Esophagus squamous epithelium (tissue), 5 donors: Measurements from ENCODE around the gene SEC22C. TPM values are rescaled to one million over a fixed set of nuclear protein-coding genes. Genes with fewer than 3 reads are reported as not detected.

Experiments used
- DNase-seq: peaks from one replicate; lab custom pipeline; 2025; lab: John Stamatoyannopoulos, UW
- H3K27ac ChIP-seq, 4 donors: fragments of 200-600 bp; sonication (generic); one replicate each; pipeline ENCODE4 v1.5.1; 2016 to 2019; ENCODE audit warnings: mild to moderate bottlenecking in 1 of 4
- H3K27me3 ChIP-seq, 4 donors: fragments of 200-600 bp; sonication (generic); 1 replicate in 3 of 4; 2 replicates in 1 of 4; pipeline versions ENCODE4 v1.5.1 to v1.6.0; 2017 to 2021; ENCODE audit warnings: antibody characterized with exemption in 1 of 4
- H3K36me3 ChIP-seq, 3 donors: fragments of 200-600 bp; sonication (generic); one replicate each; pipeline ENCODE4 v1.5.1; 2016 to 2019
- H3K4me1 ChIP-seq, 3 donors: fragments of 200-600 bp; sonication (generic); one replicate each; pipeline ENCODE4 v1.5.1; 2017 to 2019
- H3K4me3 ChIP-seq, 4 donors: fragments of 200-600 bp; sonication (generic); 1 replicate in 3 of 4; 2 replicates in 1 of 4; pipeline ENCODE4 v1.5.1; 2016 to 2019; ENCODE audit warnings: mild to moderate bottlenecking in 2 of 4, moderate library complexity in 1 of 4
- H3K9me3 ChIP-seq, 3 donors: fragments of 200-600 bp; sonication (generic); one replicate each; pipeline ENCODE4 v1.5.1; 2016 to 2019
- POLR2A ChIP-seq, 4 donors: fragments of 450-650 bp; IDR thresholded peaks; one replicate each; pipeline ENCODE4 v1.6.1; 2017; ENCODE audit warnings: antibody characterized with exemption in 4 of 4, mild to moderate bottlenecking in 4 of 4, moderate library complexity in 3 of 4
- WGBS, 2 donors: methylation state at CpG; one replicate each; pipeline ENCODE4 v1.1.5; 2018; 5-methylcytosine and 5-hydroxymethylcytosine counted together
- intact Hi-C: fragments of 100-400 bp; cut with DNase I; formaldehyde crosslinking; loops from one replicate; pipeline ENCODE4 v1.15.0; 2022
- total RNA-seq, 4 donors: library from RNA; depleted of rRNA; stranded (reverse); fragments of >200 nt; gene quantifications; one replicate each; pipeline ENCODE4 v1.1.0, GENCODE V29; 2016
- TF ChIP-seq, protein P1 (sequence below), 6 experiments: fragments of 450-650 bp in 4 of 6; fragments of 200-600 bp in 2 of 6; sonication (generic) in 2 of 6; IDR thresholded peaks; one replicate each; pipeline ENCODE4 v1.5.1; 2016 to 2019; ENCODE audit warnings: antibody characterized with exemption in 6 of 6, mild to moderate bottlenecking in 4 of 6, moderate library complexity in 4 of 6
- donor health status: DM: yes; HTN: yes; CAD: no.

The SEC22C gene
- 10 to 100 TPM in 3 of 4 donors, 1 to 10 TPM in 1; 8.8 to 38.5 (median 26.2) TPM for total RNA-seq

- 0 to 2% methylated on average over 2 to 7 of the region's 77 CpGs for WGBS, 2 donors
- Histone ChIP-seq H3K4me1 (peaks cover 5 to 36% (median 9%) of the 10 kb centered on the region in 3 donors), H3K9me3 (no peaks in the 10 kb centered on the region), H3K27me3 (no peaks in the 10 kb centered on the region), H3K27ac (peak within 1 kb of the TSS; percentile 83 to 93 (median 88)), H3K36me3 (no peaks in the 10 kb centered on the region), H3K4me3 (peak within 1 kb of the TSS; percentile 61 to 84 (median 72))
- TF ChIP-seq POLR2A (IDR thresholded peaks at IDR 0.05) = peak in 3 of 4 donors; percentile 28 to 85 (median 66)
- TF ChIP-seq, protein P1, sequence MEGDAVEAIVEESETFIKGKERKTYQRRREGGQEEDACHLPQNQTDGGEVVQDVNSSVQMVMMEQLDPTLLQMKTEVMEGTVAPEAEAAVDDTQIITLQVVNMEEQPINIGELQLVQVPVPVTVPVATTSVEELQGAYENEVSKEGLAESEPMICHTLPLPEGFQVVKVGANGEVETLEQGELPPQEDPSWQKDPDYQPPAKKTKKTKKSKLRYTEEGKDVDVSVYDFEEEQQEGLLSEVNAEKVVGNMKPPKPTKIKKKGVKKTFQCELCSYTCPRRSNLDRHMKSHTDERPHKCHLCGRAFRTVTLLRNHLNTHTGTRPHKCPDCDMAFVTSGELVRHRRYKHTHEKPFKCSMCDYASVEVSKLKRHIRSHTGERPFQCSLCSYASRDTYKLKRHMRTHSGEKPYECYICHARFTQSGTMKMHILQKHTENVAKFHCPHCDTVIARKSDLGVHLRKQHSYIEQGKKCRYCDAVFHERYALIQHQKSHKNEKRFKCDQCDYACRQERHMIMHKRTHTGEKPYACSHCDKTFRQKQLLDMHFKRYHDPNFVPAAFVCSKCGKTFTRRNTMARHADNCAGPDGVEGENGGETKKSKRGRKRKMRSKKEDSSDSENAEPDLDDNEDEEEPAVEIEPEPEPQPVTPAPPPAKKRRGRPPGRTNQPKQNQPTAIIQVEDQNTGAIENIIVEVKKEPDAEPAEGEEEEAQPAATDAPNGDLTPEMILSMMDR (IDR thresholded peaks at IDR 0.05) = peak in 3 of 6 experiments; percentile 8 to 17 (median 14)
- DNase-seq = peak; percentile 83
- intact Hi-C loops = loop anchor here (10.0 kb wide), 1 partner anchor 163 kb away; no protein-coding TSS in a partner anchor
Observed at GRCh38 chr3:42581709-42582473, at the start of gene SEC22C. Gene SEC22C, minus strand, starts transcription at chr3:42581967. Its CDS starts 12,921 bp downstream, at chr3:42569046.

- Histone ChIP-seq H3K27ac (peak overlapping the region in 2 of 4 donors; percentile 66 to 68), H3K9me3 (no peaks in the 10 kb centered on the region), H3K4me1 (peaks cover 5 to 62% (median 14%) of the 10 kb centered on the region in 3 donors), H3K4me3 (no peak overlapping the region), H3K36me3 (peaks cover 0 to 28% (median 0%) of the 10 kb centered on the region in 3 donors), H3K27me3 (no peaks in the 10 kb centered on the region)
- no peak for DNase-seq
- WGBS, 2 donors = 79% methylated on average over 2 of the region's 2 CpGs
- intact Hi-C loops = no loop called here
- TF ChIP-seq, protein P1 (IDR thresholded peaks at IDR 0.05) = peak in 3 of 6 experiments; percentile 43 to 57 (median 47)
- no peak for TF ChIP-seq POLR2A (IDR thresholded peaks at IDR 0.05)
Observed at GRCh38 chr3:42613462-42613861, 31.7 kb upstream of the SEC22C start.

GRCh38 chr3:42612928-42613327, 31.2 kb upstream of the SEC22C start:
- 86 to 90% methylated on average over 3 of the region's 3 CpGs for WGBS, 2 donors
- Histone ChIP-seq H3K27ac (peak overlapping the region in 2 of 4 donors; percentile 66 to 68), H3K4me3 (no peak overlapping the region), H3K36me3 (peaks cover 0 to 23% (median 0%) of the 10 kb centered on the region in 3 donors), H3K4me1 (peaks cover 7 to 68% (median 17%) of the 10 kb centered on the region in 3 donors), H3K27me3 (no peaks in the 10 kb centered on the region), H3K9me3 (no peaks in the 10 kb centered on the region)
- intact Hi-C loops = no loop called here
- DNase-seq = no peak
- TF ChIP-seq, protein P1 (IDR thresholded peaks at IDR 0.05) = no peak
- TF ChIP-seq POLR2A (IDR thresholded peaks at IDR 0.05) = no peak

GRCh38 chr3:42612217-42612616, 30.4 kb upstream of the SEC22C start:
- 69 to 79% methylated on average over 1 of the region's 1 CpG for WGBS, 2 donors
- no peak overlapping the region for H3K4me3 ChIP-seq
- intact Hi-C loops = no loop called here
- TF ChIP-seq, protein P1 (IDR thresholded peaks at IDR 0.05) = no peak
- DNase-seq = no peak
- peaks cover 0 to 18% (median 0%) of the 10 kb centered on the region in 3 donors for H3K36me3 ChIP-seq
- H3K4me1 ChIP-seq = peaks cover 7 to 74% (median 17%) of the 10 kb centered on the region in 3 donors
- H3K9me3 ChIP-seq = no peaks in the 10 kb centered on the region
- H3K27ac ChIP-seq = peak overlapping the region in 2 of 4 donors; percentile 66 to 68
- no peaks in the 10 kb centered on the region for H3K27me3 ChIP-seq

GRCh38 chr3:42610976-42611375, 29.2 kb upstream of the SEC22C start:
- intact Hi-C loops = no loop called here
- DNase-seq = no peak
- Histone ChIP-seq H3K36me3 (peaks cover 0 to 26% (median 0%) of the 10 kb centered on the region in 3 donors), H3K9me3 (no peaks in the 10 kb centered on the region), H3K27ac (peak overlapping the region; percentile 3 to 68 (median 48)), H3K27me3 (no peaks in the 10 kb centered on the region), H3K4me1 (peaks cover 7 to 85% (median 22%) of the 10 kb centered on the region in 3 donors), H3K4me3 (no peak overlapping the region)
- TF ChIP-seq POLR2A (IDR thresholded peaks at IDR 0.05) = no peak
- TF ChIP-seq, protein P1 (IDR thresholded peaks at IDR 0.05) = no peak
- WGBS, 2 donors = 57 to 75% methylated on average over 1 of the region's 1 CpG
